H1 (cell line): Measurements from ENCODE around the gene RAB30. TPM values are rescaled to one million over a fixed set of nuclear protein-coding genes. Genes with fewer than 3 reads are reported as not detected.

Experiments used
- CTCF ChIA-PET: fragments of 300-600 bp; sonication (Branson Sonifier 250); formaldehyde crosslinking; loops from one replicate; lab custom pipeline; 2021; ENCODE audit not compliant: partially characterized antibody; lab: Charles Lee
- POLR2A ChIA-PET: fragments of 300-600 bp; sonication (Branson Sonifier 250); formaldehyde crosslinking; loops from one replicate; lab custom pipeline; 2021; ENCODE audit warnings: inconsistent platforms; ENCODE audit not compliant: partially characterized antibody; lab: Charles Lee
- DNase-seq, 2 experiments: peaks; one replicate each; pipeline versions ENCODE4 v3.0.0 to v3.0.0-alpha.2; 2010 to 2022; ENCODE audit warnings: low spot score in 2 of 2, low read depth in 1 of 2, mixed read lengths in 1 of 2
- FAIRE-seq: peaks from 2 replicates; lab custom pipeline; 2011; peaks lifted over from hg19 to GRCh38; lab: Jason Lieb, UNC
- H2AFZ ChIP-seq: 2 replicates; pipeline ENCODE4 v1.8.1; 2012; ENCODE audit warnings: low read length, inconsistent platforms
- H2AK5ac ChIP-seq: 2 replicates; pipeline ENCODE4 v1.6.1; 2013; ENCODE audit warnings: low read depth, low read length
- H2BK120ac ChIP-seq: replicated peaks from 2 replicates; pipeline ENCODE3; 2013; ENCODE audit warnings: low read depth, low read length, inconsistent platforms
- H2BK12ac ChIP-seq: 2 replicates; pipeline ENCODE4 v1.6.1; 2013; ENCODE audit warnings: low read depth, low read length
- H2BK15ac ChIP-seq: 2 replicates; pipeline ENCODE4 v1.6.1; 2013; ENCODE audit warnings: low read length
- H2BK20ac ChIP-seq: 2 replicates; pipeline ENCODE4 v1.6.1; 2013; ENCODE audit warnings: low read length
- H2BK5ac ChIP-seq: 2 replicates; pipeline ENCODE4 v1.6.1; 2013; ENCODE audit warnings: low read depth, low read length
- H3K14ac ChIP-seq: 2 replicates; pipeline ENCODE4 v1.6.1; 2013; ENCODE audit warnings: inconsistent platforms; ENCODE audit not compliant: insufficient read length
- H3K18ac ChIP-seq: 2 replicates; pipeline ENCODE4 v1.6.1; 2013; ENCODE audit warnings: low read length; ENCODE audit errors: extremely low read depth
- H3K23ac ChIP-seq: 2 replicates; pipeline ENCODE4 v1.6.1; 2013; ENCODE audit warnings: inconsistent platforms; ENCODE audit not compliant: insufficient read length
- H3K23me2 ChIP-seq: 2 replicates; pipeline ENCODE4 v1.6.1; 2013; ENCODE audit warnings: low read depth, low read length
- H3K27ac ChIP-seq: 2 replicates; pipeline ENCODE4 v1.6.1; 2011; ENCODE audit warnings: low read depth, low read length, inconsistent platforms
- H3K27me3 ChIP-seq, 4 experiments: replicated peaks in 1 of 4; 1 replicate in 1 of 4; 2 replicates in 3 of 4; pipeline versions ENCODE4 v1.6.1 to v1.8.1; 2011 to 2013; ENCODE audit warnings: low read length in 3 of 4, mild to moderate bottlenecking in 3 of 4, inconsistent platforms in 2 of 4, mixed read lengths in 2 of 4, moderate library complexity in 1 of 4; ENCODE audit not compliant: control insufficient read depth in 3 of 4, insufficient read depth in 3 of 4; ENCODE audit errors: extremely low read depth in 1 of 4
- H3K36me3 ChIP-seq, 4 experiments: 2 replicates each; pipeline versions ENCODE4 v1.6.1 to v1.8.1; 2011 to 2013; ENCODE audit warnings: mild to moderate bottlenecking in 4 of 4, low read length in 3 of 4, moderate library complexity in 2 of 4, control low read depth in 1 of 4, inconsistent platforms in 1 of 4; ENCODE audit not compliant: insufficient read depth in 4 of 4, control insufficient read depth in 2 of 4
- H3K4ac ChIP-seq: replicated peaks from 2 replicates; pipeline ENCODE3; 2013; ENCODE audit warnings: low read length, low read depth, mixed read lengths, inconsistent platforms; ENCODE audit not compliant: insufficient read length
- H3K4me1 ChIP-seq, 4 experiments: replicated peaks in 1 of 4; 1 replicate in 1 of 4; 2 replicates in 3 of 4; pipeline versions ENCODE4 v1.6.1 to v1.8.1; 2011 to 2013; ENCODE audit warnings: low read length in 3 of 4, inconsistent platforms in 2 of 4, mixed read lengths in 1 of 4; ENCODE audit not compliant: insufficient read depth in 4 of 4, control insufficient read depth in 3 of 4
- H3K4me2 ChIP-seq, 2 experiments: 2 replicates each; pipeline versions ENCODE4 v1.6.1 to v1.8.1; 2011 to 2013; ENCODE audit warnings: low read depth in 2 of 2, low read length in 2 of 2, control low read depth in 1 of 2, inconsistent platforms in 1 of 2, mild to moderate bottlenecking in 1 of 2; ENCODE audit not compliant: insufficient read depth in 1 of 2
- H3K4me3 ChIP-seq, 4 experiments: fragments of 200-600, 300-600 bp in 1 of 4; sonication (generic), shearing (Covaris generic), sonication (Bioruptor Twin) in 1 of 4; 2 replicates each; pipeline versions ENCODE4 v1.5.1 to v1.8.1; 2011 to 2016; ENCODE audit warnings: low read length in 4 of 4, low read depth in 3 of 4, control low read depth in 2 of 4, inconsistent platforms in 2 of 4, mild to moderate bottlenecking in 2 of 4, mixed read lengths in 1 of 4, moderate library complexity in 1 of 4; ENCODE audit not compliant: insufficient read depth in 2 of 4; ENCODE audit errors: extremely low read depth in 1 of 4
- H3K56ac ChIP-seq: replicated peaks from 2 replicates; pipeline ENCODE3; 2013; ENCODE audit warnings: low read depth, mild to moderate bottlenecking, mixed read lengths, low read length, inconsistent platforms; ENCODE audit not compliant: insufficient read length
- H3K79me1 ChIP-seq: 2 replicates; pipeline ENCODE4 v1.6.1; 2013; ENCODE audit warnings: low read depth, low read length, control low read depth
- H3K79me2 ChIP-seq, 2 experiments: 2 replicates each; pipeline versions ENCODE4 v1.6.1 to v1.8.1; 2012 to 2013; ENCODE audit warnings: low read length in 2 of 2, mild to moderate bottlenecking in 2 of 2, inconsistent platforms in 1 of 2; ENCODE audit not compliant: insufficient read depth in 2 of 2, control insufficient read depth in 1 of 2
- H3K9ac ChIP-seq, 4 experiments: replicated peaks in 1 of 4; 1 replicate in 1 of 4; 2 replicates in 3 of 4; pipeline versions ENCODE4 v1.6.1 to v1.8.1; 2011 to 2013; ENCODE audit warnings: low read depth in 3 of 4, low read length in 3 of 4, control low read depth in 2 of 4, mild to moderate bottlenecking in 2 of 4, moderate library complexity in 2 of 4, inconsistent platforms in 1 of 4; ENCODE audit errors: extremely low read depth in 1 of 4
- H3K9me3 ChIP-seq, 2 experiments: 2 replicates each; pipeline versions ENCODE4 v1.6.1 to v1.8.1; 2012 to 2013; ENCODE audit warnings: mild to moderate bottlenecking in 2 of 2, moderate library complexity in 2 of 2, control low read depth in 1 of 2, inconsistent platforms in 1 of 2, low read depth in 1 of 2, low read length in 1 of 2, mixed read lengths in 1 of 2; ENCODE audit not compliant: insufficient read depth in 2 of 2
- H4K20me1 ChIP-seq, 2 experiments: replicated peaks in 1 of 2; 2 replicates each; pipeline versions ENCODE3 to v1.8.1; 2011 to 2013; ENCODE audit warnings: inconsistent platforms in 2 of 2, low read length in 2 of 2, mild to moderate bottlenecking in 1 of 2; ENCODE audit not compliant: insufficient read depth in 2 of 2, control insufficient read depth in 1 of 2
- H4K5ac ChIP-seq: 2 replicates; pipeline ENCODE4 v1.6.1; 2013; ENCODE audit warnings: low read length, low read depth, mixed read lengths, inconsistent platforms; ENCODE audit not compliant: insufficient read length
- H4K8ac ChIP-seq: 2 replicates; pipeline ENCODE4 v1.8.0; 2013; ENCODE audit warnings: mild to moderate bottlenecking, moderate library complexity, low read length, inconsistent platforms; ENCODE audit not compliant: insufficient read depth; ENCODE audit errors: extremely low read depth
- H4K91ac ChIP-seq: replicated peaks from 2 replicates; pipeline ENCODE3; 2013; ENCODE audit warnings: low read length, mixed read lengths, inconsistent platforms; ENCODE audit not compliant: insufficient read length
- CHD1 ChIP-seq: IDR thresholded peaks from 2 replicates; pipeline ENCODE4 v1.6.1; 2012; ENCODE audit warnings: low read depth, low read length, improper control_type of control experiment
- GTF2F1 ChIP-seq: IDR thresholded peaks from 2 replicates; pipeline ENCODE4 v1.6.1; 2012; ENCODE audit warnings: low read depth, low read length, improper control_type of control experiment, borderline replicate concordance
- HDAC6 ChIP-seq: IDR thresholded peaks from one replicate; pipeline ENCODE4 v1.7.1; 2012; ENCODE audit warnings: low read depth, mild to moderate bottlenecking, inconsistent platforms, low read length, moderate library complexity
- SRF ChIP-seq: IDR thresholded peaks from 2 replicates; pipeline ENCODE4 v1.6.1; 2011; ENCODE audit warnings: mild to moderate bottlenecking, low read depth, low read length, moderate library complexity
- TBP ChIP-seq: IDR thresholded peaks from 2 replicates; pipeline ENCODE4 v1.6.1; 2011; ENCODE audit warnings: low read depth, low read length, improper control_type of control experiment
- TCF12 ChIP-seq: IDR thresholded peaks from 2 replicates; pipeline ENCODE4 v1.6.1; 2011; ENCODE audit warnings: low read depth, mild to moderate bottlenecking, low read length
- WGBS, 2 experiments: shearing (Covaris generic) in 1 of 2; methylation state at CpG; one replicate each; pipeline versions ENCODE4 v1.1.6 to v1.1.7; 2013 to 2015; ENCODE audit warnings: low lambda C conversion rate in 2 of 2, mixed read lengths in 2 of 2, inconsistent platforms in 1 of 2, low coverage in 1 of 2, missing lambda C conversion rate in 1 of 2; ENCODE audit not compliant: insufficient replicate concordance in 2 of 2, insufficient coverage in 1 of 2, insufficient read length in 1 of 2; ENCODE audit errors: extremely low coverage in 1 of 2, missing lambda C conversion rate in 1 of 2; 5-methylcytosine and 5-hydroxymethylcytosine counted together
- polyA plus RNA-seq, 7 experiments: library from polyadenylated mRNA; depleted of rRNA in 3 of 7; stranded (reverse) in 5 of 7; unstranded in 2 of 7; fragments of >200 nt in 5 of 7; fragments of 200-250 nt in 2 of 7; gene quantifications; 1 replicate in 5 of 7; 2 replicates in 1 of 7; 4 replicates in 1 of 7; pipeline versions ENCODE4 v1.2.1 to v1.2.3, GENCODE V29; 2011 to 2013; ENCODE audit warnings: missing spikeins in 2 of 7, mixed read lengths in 2 of 7
- total RNA-seq: library from RNA; stranded (reverse); fragmentation: NEBNext Ultra II Directional; extraction: Animal tissue kit (Norgen Biotek cat#: 25700); gene quantifications from 2 replicates; pipeline ENCODE4 v1.2.1, GENCODE V29; 2021

Gene RAB30
- total and polyA plus RNA-seq, 2 of the 8 experiments (the other 6 are each of a cell fraction or from before 2014, with no cell fraction given): 1.6 to 11.7 TPM

DNA sequence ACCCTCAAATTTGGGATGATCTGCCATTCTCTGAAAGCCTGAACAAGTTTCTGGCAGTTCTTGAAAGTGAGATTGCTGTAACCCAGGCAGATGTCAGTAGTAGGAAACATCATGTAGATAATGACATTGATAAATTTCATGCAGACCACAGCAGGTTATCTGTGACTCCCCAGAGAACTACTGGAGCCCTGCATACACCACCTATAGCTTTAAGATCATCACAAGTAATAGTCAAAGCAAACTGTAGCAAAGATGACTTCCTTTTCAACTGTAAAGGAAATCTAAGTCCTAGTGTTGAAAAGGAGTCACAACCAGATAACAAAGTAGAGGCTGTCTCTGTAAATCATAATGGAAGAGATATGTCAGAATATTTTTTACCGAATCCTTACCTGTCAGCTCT, 139.1 kb downstream of the RAB30 start:
- H2BK120ac ChIP-seq: no peak overlapping the region
- ChIA-PET CTCF (interaction anchor here (1.0 to 1.2 kb wide), 2 partner anchors 10 to 65 kb away, joined by 3 to 4 read pairs; no protein-coding TSS in a partner anchor), POLR2A (no interaction called here)
- H3K4me2 ChIP-seq: no peak overlapping the region
- DNase-seq (no peak), FAIRE-seq (no peak)
- no peaks in the 10 kb centered on the region for H3K9me3 ChIP-seq
- H3K56ac ChIP-seq: no peak overlapping the region
- no peaks in the 10 kb centered on the region for H3K79me2 ChIP-seq
- H3K27ac ChIP-seq: no peak overlapping the region
- H4K91ac ChIP-seq: no peak overlapping the region
- H2BK5ac ChIP-seq: no peak overlapping the region
- H3K36me3 ChIP-seq: peaks cover 10 to 43% (median 22%) of the 10 kb centered on the region in 4 experiments
- no peaks in the 10 kb centered on the region for H3K79me1 ChIP-seq
- no peaks in the 10 kb centered on the region for H4K20me1 ChIP-seq
- no peak overlapping the region for H3K18ac ChIP-seq
- H2BK20ac ChIP-seq: no peak overlapping the region
- TF ChIP-seq TBP: no peak
- TF ChIP-seq TCF12: no peak
- no peak for TF ChIP-seq GTF2F1
- no peak for TF ChIP-seq CHD1
- no peak for TF ChIP-seq SRF
- TF ChIP-seq HDAC6: no peak
- no peak overlapping the region for H2BK15ac ChIP-seq
- no peak overlapping the region for H4K8ac ChIP-seq
- no peak overlapping the region for H3K14ac ChIP-seq
- H2BK12ac ChIP-seq: no peak overlapping the region
- no peak overlapping the region for H3K4me3 ChIP-seq
- no peak overlapping the region for H4K5ac ChIP-seq
- no peak overlapping the region for H2AK5ac ChIP-seq
- no peak overlapping the region for H3K9ac ChIP-seq
- H3K4ac ChIP-seq: no peak overlapping the region
- H3K23me2 ChIP-seq: no peaks in the 10 kb centered on the region; the same call in 1 of the 2 replicates
- H2AFZ ChIP-seq: no peak overlapping the region
- 87% methylated on average over 1 of the region's 1 CpG; no CpG with 5 or more reads in 1 of the 2 experiments for WGBS, 2 experiments
- no peaks in the 10 kb centered on the region for H3K27me3 ChIP-seq
- H3K4me1 ChIP-seq: no peaks in the 10 kb centered on the region
- no peak overlapping the region for H3K23ac ChIP-seq
